NCI-H1930 (cell line): ENCODE data around the gene EXOSC7.
"Not testable (repeated sequence)": the region's sequence is repeated elsewhere in the genome, so short reads cannot be mapped to it uniquely, and the experiment has no call there.

Experiments
- DNase-seq, 2 experiments: peaks; one replicate each; lab custom pipeline; 2025; lab: John Stamatoyannopoulos, UW

The EXOSC7 gene

GRCh38 chr3:44962621-44963393 is 13.2 kb upstream of the EXOSC7 start:
- DNase-seq, result no peak

DNA sequence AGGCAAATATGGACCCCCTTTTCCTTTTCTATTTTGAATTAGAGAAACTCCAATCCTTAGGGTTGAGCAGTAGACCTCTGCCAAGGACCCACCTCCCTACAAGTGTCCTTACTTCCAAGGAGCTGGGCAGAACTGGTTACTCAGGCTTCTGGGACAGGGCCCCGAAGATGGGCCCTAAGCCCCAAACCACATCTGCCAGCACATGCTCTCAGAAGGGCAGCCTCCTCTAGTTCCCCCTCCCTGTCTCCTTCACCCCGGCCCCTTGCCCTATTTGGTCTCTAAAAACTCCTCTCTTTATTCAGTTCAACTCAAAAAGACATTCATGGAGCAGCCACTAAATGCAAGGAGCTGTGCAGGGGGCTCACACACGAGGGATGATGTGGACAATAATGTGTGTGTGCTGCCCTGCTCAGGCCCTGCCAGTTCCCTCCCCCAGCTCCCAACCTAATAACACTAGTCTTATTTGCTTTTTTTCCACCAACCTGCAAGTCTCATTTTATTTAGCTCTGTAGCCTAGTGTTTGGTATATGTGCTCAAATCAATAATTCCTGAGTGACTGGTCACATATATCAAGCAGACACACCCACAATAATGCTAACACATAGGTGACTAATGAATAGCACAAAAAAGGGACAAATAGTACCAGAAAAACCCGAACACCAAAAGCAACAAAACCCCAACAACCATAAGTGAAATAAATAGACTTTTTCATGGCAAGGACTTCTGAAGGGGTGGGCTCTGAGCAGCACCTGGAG is 12.3 kb upstream of the EXOSC7 start:
- no peak for DNase-seq

- DNase-seq, result no peak
These were observed 10.9 kb upstream of the EXOSC7 start for GRCh38 chr3:44965165-44965564.

GRCh38 chr3:44966795-44967278 is 9.2 kb upstream of the EXOSC7 start:
- no peak for DNase-seq

DNA sequence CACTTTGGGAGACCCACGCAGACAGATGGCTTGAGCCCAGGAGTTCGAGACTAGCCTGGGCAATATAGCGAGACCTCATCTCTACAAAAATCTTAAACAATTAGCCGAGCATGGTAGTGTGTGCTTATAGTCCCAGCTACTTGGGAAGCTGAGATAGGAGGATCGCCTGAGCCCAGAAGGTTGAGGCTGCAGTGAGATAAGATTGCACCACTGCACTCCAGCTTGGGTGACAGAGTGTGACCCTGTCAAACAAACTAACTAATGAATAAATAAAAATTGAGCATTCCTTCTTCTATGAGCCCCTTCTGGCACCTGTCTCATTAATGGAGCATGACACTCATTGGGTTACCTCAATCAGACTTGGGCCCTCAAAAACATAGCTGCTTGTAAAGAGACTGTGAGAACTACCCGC is 7.6 kb upstream of the EXOSC7 start:
- no peak for DNase-seq

DNA sequence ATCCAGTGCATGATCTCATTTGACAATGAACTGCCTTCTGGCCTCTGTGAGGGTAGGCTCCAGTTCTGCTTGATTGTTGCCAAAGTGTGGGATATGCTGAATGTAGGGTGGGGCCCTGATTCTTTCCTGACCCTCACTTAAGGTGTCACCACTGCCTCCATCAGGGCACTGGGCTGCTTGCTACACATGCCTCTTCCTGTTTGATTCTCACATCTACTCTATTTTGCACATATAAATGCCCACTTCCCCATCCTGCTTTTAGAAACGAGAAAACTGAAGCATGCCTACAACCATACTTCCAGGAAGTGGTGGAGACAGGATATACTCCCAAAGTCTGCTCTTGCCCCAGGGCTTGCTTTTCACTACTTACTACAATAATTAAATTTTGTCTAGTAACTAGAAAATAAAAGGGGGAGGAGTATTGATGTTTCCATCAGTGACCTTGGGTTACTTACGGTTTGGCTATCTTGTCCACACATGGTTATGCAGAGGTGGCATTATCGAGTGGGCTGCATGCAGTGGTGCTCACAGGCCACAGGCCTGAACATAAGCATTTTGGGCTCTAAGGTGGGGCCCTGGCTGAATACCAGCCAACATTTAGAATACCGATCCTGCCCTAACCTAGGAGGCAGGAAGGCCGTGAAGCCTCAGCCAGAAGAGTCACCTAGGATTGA is 6.8 kb upstream of the EXOSC7 start:
- DNase-seq, result no peak

DNA sequence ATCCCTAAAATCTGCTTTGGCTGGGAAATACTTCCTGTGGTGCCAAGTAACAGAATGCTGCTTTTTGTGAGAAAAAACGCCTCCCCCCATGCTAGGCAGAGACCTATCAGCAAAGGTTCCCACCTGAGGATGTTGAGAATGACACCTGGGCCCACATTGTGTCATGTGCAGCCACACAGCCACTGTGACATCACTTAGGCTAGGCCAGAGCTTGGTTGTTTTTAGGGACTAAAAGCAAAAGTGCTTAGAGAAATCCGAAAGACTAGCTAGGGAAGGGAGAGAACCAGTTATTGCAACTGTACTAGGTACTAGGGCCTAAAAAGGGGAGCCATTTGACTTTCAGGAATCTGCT is 6.2 kb upstream of the EXOSC7 start:
- no peak for DNase-seq

DNA sequence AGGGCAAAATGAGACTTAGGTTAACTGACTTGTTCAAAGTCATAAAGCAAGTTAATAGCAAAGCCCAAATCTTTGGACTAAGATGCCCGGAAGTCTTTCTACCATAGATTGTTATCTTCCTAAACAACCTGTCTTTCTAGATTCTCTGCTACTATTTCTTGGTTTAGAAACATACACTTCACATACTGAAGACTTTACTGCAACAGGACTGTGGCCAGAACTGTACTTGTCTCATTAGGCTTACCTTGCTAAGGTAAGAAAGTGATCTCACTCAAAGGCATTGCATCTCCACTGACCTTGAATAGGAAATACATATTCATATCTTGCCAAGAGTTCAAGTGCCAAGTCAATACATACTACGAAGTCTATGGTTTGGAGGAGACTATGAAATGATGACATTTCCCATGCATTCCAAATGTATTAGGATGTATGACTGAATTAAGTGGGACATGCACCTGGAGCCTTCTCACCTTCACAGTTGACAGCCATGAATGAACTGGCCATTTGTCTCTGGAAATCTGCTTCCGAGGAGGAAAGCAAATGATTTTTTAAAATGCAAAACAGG is 5.0 kb upstream of the EXOSC7 start:
- no peak for DNase-seq

- DNase-seq, result no peak
These were observed 1.6 kb upstream of the EXOSC7 start for GRCh38 chr3:44974416-44974815.

DNA sequence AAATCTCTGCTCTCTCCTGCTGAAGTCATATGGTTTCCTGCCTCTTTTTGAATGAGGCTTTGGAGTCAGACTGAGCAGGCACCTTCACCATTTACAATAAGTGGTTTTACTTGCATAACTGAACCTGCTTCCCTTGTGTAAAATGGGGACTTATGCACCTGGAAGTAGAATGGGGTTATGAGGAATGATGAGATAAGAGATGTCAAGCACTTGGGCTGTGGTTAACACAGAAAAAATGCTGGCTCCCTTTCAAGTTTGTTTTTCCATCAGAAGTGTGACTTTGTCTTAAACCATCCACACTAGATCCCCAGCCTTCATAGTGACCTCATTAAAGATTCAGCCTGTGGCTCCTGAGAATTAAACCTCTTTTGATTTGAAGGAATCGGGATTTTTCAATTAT is 5.2 kb downstream of the EXOSC7 start:
- DNase-seq, result no peak

DNA sequence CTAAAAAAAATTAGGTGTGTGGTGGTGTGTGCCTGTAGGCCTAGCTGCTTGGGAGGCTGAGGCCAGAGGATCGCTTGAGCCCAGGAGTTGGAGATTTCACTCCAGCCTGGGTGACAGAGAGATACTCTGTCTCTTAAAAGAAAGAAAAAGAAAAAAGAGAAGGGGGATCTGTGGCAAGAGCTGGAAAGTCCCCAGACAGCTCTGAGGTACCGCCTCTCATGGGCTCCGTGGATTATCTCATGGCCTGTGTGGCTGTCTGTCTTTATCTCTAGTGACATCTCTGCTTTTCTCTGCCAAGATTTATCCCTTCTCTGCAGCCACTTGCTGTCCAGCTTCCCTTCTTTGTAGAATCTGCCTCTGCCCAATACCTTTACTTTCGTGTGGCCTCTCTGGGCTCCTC is 5.7 kb downstream of the EXOSC7 start:
- DNase-seq, result no peak

- DNase-seq, result no peak
These were observed 6.8 kb downstream of the EXOSC7 start for GRCh38 chr3:44982817-44983216.

- DNase-seq, result no peak
These were observed 7.5 kb downstream of the EXOSC7 start for GRCh38 chr3:44983484-44983941.

- no peak for DNase-seq
These were observed 8.3 kb downstream of the EXOSC7 start for GRCh38 chr3:44984335-44984734.

DNA sequence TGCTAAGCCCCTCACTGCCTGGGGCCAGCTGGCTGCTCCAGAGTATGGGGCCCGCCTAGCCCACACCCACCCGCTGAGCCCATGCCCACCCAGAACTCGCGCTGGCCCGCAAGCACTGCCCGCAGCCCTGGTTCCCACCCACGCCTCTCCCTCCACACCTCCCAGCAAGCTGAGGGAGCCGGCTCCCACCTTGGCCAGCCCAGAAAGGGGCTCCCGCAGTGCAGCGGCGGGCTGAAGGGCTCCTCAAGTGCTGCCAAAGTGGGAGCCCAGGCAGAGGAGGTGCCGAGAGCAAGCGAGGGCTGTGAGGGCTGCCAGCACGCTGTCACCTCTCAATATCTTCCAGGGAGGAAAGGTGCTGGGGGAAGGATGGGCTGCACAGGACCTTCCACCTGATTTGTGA is 10.3 kb downstream of the EXOSC7 start:
- DNase-seq, result not testable (repeated sequence)

- no peak for DNase-seq
These were observed 11.3 kb downstream of the EXOSC7 start for GRCh38 chr3:44987332-44987731.

DNA sequence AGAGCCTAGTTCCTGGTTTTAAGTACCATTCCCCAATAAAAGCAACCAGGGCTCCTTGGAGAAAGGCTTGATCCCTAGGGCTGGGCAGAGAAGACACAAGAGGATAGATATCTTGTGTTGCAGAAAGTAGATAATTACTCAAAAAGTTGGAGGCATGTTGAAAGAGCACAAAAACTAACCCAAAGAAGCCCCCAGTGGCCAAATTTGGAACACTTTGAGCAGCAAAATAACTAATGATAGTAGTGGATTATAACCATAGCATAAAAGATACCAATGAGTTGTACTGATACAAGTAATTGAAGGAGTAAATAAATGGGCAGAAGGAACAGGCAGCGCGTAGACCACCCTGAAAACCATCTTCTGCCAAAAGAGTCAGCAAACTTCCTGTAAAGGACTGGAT is 12.0 kb downstream of the EXOSC7 start:
- DNase-seq, result no peak

GRCh38 chr3:44989141-44989540 is 13.1 kb downstream of the EXOSC7 start:
- no peak for DNase-seq

DNA sequence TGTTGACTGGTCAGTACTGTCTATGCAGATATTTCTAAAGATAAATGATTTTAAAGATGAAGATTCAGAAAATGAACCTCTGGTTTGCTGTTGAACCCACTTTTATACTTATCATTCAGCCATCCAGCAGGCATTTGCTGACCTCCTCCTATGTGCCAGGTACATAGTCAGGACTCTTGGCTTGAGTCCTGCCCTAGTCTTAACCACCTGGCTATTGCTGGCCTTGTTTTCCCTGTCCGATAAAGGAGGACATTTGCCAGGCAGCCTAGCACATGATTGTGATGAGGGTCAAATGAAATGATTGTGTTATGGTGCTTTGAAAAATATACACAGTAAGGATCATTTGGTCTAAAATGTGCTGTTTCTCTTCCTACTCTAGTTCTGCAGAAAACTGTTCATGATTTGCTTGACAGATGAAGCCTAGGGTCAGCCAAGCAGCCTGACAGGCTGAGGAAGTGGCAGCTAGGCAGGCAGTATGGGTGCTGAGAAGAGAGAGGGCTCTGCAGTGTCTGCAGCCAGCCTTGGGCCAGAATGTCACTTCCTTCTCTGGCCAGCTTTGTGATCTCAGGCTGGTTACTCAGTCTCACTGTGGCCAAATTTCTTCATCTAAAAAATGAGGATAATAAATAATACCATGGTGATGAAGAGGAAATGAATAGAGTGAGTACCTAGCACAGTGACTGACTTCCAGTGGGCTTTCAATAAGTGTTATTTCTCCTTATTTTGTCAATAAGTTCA is 13.8 kb downstream of the EXOSC7 start:
- DNase-seq, result no peak

DNA sequence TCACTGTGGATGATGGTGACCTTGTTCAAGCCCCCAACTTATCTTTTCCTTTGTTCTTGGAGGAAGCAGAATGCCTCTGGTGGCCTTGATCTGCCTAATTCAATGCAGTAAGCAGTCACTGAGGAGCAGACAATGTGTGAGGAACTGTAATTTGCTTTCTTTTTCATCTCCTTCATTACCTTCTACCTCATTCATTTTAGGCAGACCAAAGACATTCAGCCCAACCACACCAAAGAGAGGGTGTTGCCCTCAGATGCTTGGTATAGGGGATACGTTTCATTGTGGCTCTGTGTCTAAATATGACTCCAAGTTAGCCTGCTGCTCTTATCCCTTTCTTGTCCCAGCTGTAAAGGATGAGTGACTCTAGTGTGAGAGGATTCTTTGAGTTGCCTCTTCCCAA is 15.3 kb downstream of the EXOSC7 start:
- DNase-seq, result no peak

- DNase-seq, result no peak
These were observed 16.8 kb downstream of the EXOSC7 start for GRCh38 chr3:44992555-44993470.
